Nucleus accumbens (tissue), 56 donors: ENCODE data around the gene SEC24A.
A peak's percentile ranks its signal among the peaks of the same experiment; 100 is the strongest.
"Not testable (repeated sequence)": the region's sequence is repeated elsewhere in the genome, so short reads cannot be mapped to it uniquely, and the experiment has no call there.

Experiments
- DNase-seq, 56 donors: peaks; one replicate each; lab custom pipeline; 2025; lab: John Stamatoyannopoulos, UW

Gene SEC24A

GRCh38 chr5:134649163-134649835 is 714 bp downstream of the SEC24A start:
- DNase-seq, result peak in 6 of 56 donors; percentile 8 to 41 (median 31)

DNA sequence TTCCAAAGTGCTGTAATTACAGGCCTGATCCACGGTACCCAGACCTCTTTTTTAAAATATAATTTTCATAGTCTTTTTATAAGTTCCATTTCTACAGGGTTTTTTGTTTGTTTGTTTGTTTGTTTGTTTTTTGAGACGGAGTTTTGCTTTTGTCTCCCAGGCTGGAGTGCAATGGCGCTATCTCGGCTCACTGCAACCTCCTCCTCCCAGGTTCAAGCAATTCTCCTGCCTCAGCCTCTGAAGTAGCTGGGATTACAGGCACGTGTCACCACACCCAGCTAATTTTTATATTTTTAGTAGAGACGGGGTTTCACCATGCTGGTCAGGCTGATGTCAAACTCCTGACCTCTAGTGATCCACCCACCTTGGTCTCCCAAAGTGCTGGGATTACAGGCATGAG is 2.1 kb downstream of the SEC24A start:
- DNase-seq, result not testable (repeated sequence)

DNA sequence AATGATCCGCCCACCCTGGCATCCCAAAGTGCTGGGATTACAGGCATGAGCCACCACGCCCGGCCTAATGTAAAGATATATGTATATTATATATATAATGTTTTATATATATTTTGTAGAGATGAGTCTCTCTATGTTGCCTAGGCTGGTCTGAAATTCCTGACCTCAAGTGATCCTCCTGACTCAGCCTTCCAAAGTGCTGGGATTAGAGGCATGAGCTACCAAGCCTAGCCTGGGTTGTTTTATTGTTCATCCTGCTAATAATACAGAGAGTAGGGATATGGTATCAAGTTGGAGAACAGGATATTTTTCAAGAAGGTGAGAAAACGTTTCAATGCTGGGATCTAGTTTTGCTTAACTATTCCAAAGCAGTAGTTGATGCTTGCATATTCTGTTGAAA is 2.9 kb downstream of the SEC24A start:
- DNase-seq, result no peak

GRCh38 chr5:134656690-134657089 is 8.1 kb downstream of the SEC24A start:
- no peak for DNase-seq

DNA sequence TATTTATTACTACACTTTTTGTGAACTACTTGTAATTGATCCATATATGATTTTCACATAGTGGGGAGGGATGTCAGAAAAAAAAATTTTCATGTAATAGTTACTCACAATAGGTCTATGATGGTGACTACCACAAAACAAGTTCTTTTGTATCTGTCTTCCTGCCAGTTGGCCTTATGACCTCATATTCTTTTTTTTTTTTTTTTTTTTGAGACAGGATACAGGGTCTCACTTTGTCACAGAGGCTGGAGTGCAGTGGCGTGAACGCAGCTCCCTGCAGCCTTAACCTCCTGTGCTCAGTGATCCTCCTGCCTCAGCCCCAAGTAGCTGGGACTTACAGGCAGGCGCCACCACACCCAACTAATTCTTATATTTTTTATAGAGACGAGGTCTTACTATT is 10.9 kb downstream of the SEC24A start:
- DNase-seq, result no peak

DNA sequence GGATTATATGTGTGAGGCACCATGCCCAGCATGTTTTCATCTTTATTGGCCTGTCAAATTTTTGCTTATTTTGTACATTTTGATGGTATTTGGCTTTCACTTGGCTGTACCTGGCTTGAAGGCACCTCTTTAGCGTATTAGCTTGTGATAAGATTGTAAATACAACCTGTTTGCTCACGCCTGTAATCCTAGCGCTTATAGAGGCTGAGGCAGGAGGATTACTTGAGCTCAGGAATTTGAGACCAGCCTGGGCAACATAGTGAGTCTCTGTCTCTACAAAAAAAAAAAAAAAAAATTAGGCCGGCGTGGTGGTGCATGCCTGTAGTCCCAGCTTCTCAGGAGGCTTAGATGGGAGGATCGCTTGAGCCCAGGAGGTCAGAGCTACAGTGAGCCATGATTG is 11.3 kb downstream of the SEC24A start:
- DNase-seq, result no peak

DNA sequence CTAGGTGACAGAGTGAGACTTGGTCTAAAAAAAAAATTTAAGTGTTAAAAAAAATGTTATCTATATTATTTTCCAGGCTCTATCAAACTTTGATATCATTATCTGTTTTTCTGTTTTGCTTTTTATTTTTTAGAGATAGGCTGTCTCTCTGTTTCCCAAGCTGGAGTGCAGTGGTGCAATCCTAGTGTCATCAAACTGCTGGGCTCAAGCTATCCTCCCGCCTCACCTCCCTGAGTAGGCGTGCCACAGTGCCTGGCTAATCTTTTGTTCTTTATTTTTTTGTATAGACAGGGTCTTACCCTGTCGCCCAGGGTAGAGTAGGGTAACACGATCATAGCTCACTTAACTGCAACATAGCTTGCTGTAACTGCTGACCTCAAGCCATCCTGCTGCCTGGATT is 14.4 kb downstream of the SEC24A start:
- no peak for DNase-seq

DNA sequence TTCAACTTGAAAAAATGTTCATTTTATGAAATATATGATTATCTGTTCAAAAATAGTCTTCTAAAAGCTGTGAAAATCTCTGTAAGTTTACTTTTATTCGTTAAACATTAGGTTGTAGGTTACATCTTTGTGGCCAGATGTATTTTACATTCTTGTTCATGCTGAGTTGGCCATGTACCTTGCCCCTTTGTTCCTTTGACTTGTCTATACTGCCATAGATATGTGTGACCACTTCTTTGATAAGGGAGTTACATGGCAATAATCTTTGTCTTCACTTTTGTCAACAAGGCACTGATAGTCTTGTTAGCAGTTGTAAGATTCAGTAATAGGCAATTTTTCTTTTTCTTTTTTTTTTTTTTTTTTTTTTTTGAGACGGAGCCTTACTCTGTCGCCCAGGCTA is 15.9 kb downstream of the SEC24A start:
- DNase-seq, result no peak

DNA sequence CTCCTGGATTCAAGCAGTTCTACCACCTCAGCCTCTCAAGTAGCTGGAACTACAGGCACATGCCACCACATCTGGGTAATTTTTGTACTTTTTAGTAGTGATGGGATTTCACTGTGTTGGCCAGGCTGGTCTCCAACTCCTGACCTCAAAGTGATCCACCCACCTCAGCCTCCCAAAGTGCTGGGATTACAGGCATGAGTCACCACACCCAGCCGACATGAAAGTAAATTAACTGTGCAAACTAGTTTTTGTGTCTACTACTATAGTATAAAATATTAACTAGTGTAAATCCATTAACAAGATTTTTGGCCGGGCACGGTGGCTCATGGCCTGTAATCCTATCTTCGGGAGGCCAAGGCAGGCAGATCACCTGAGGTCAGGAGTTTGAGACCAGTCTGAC is 25.0 kb downstream of the SEC24A start:
- DNase-seq, result not testable (repeated sequence)

DNA sequence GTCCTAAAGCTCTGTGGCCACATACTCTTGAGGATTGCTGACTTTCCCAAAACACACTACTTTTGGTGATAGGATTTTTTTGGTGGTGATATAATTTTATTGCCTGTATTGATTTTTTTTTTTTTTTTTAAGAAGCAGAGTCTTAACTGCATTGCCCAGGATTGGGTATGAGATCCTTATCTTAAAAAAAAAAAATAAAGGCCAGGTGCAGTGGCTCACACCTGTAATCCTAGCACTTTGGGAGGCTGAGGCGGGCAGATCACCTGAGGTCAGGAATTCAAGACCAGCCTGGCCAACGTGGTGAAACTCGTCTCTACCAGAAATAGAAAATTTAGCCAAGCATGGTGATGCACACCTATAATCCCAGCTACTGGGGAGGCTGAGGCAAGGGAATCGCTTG is 28.8 kb downstream of the SEC24A start:
- not testable (repeated sequence) for DNase-seq

DNA sequence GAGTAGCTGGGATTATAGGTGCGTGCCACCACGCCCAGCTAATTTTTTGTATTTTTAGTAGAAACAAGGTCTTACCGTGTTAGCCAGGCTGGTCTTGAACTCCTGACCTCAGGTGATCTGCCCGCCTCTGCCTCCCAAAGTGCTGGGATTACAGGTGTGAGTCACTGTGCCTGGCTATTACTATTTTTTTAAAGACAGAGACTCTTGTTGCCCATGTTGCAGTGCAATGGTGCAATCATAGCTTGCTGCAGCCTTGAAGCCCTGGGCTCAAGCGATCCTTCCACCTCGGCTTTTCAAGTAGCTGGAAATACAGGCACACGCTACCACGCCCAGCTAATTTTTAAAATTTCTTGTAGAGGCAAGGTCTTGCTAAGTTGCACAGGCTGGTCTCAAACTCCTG is 41.6 kb downstream of the SEC24A start:
- not testable (repeated sequence) for DNase-seq

GRCh38 chr5:134692722-134693121 is 44.1 kb downstream of the SEC24A start:
- no peak for DNase-seq

DNA sequence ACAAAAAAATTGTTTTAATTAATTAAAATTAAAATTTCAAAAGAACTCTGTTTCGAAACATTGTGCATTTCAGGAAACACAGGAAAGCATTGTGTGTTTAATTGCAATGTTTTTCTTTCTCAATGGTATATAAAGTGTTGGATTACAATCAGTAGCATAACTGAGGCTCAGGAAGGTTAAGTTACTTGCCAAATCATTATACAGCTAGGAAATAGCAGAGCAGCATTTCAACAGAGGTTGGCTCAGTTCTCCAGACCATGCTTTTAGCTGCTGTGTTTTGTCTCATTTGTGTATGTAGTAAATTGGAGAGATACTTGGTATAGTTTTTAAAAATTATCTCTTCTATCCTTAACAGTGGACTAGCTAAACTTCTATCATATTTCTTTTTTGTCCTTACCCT is 59.7 kb downstream of the SEC24A start:
- DNase-seq, result no peak

- DNase-seq, result no peak
These were observed 65.5 kb downstream of the SEC24A start for GRCh38 chr5:134714120-134714519.

DNA sequence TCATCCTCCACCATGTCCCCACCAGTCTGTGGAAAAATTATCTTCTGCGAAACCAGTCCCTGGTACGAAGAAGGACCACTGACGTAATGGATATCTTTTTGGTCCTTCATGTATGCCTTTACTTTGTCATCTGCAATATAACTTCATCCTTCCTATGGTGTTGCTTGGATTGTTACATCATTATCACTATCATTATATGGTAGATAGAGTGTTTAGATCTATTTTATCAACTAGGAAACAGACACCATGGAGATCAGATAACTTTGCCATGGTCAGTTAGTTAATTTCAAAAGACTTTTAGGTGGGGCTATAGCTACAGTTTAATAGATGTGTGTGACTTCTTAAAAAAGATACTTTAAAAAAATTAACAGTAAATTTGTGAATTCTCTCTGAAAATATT is 66.0 kb downstream of the SEC24A start:
- no peak for DNase-seq

DNA sequence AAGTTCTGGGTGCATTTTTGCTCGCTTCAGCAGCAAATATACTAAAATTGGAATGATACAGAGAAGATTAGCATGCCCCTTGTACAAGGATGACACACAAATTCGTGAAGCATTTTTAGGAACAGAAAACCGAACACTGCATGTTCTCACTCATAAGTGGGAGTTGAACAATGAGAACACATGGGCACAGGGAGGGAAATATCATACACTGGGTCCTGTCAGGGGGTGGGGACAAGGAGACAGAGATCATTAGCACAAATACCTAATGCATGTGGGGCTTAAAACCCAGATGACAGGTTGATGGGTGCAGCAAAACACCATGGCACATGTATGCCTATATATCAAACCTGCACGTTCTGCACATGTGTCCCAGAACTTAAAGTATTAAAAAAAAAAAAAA is 66.9 kb downstream of the SEC24A start:
- peak in 12 of 56 donors; percentile 1 to 49 (median 12) for DNase-seq

DNA sequence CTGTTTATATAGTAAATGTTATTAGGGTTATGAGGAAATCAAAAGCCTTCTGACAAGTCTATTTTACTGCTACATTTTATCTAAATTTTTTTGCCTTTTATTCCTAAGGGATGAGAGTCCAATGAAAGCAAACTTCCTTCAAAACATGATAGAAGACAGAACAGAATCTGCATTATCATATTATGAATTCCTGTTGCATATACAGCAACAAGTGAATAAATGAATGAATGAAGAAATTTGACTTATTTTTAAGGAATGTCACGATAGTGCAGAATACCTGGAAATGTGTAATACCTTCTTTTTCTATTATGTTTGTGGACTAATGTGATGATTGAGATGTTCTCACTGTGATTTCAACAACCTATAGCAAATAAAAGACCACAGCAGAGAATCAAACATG is 76.3 kb downstream of the SEC24A start:
- no peak for DNase-seq

- DNase-seq, result no peak
These were observed 84.2 kb downstream of the SEC24A start for GRCh38 chr5:134732819-134733218.

DNA sequence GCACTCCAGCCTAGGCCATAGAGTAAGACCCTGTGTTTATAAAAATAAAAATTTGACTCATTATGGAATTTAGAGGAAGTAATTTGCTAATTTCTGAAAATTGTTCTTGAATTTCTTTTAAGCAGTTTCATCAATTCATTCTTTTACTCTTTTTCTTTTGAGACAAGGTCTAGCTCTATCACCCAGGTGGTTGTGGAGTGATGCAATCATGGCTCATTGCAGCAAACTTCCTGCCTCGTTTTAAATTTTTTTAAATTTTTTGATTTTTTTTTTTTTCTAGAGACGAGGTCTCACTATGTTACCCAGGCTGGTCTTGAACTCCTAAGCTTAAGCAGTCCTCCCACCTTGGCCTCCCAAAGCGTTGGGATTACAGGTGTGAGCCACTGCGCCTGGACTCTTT is 86.7 kb downstream of the SEC24A start:
- DNase-seq, result no peak

DNA sequence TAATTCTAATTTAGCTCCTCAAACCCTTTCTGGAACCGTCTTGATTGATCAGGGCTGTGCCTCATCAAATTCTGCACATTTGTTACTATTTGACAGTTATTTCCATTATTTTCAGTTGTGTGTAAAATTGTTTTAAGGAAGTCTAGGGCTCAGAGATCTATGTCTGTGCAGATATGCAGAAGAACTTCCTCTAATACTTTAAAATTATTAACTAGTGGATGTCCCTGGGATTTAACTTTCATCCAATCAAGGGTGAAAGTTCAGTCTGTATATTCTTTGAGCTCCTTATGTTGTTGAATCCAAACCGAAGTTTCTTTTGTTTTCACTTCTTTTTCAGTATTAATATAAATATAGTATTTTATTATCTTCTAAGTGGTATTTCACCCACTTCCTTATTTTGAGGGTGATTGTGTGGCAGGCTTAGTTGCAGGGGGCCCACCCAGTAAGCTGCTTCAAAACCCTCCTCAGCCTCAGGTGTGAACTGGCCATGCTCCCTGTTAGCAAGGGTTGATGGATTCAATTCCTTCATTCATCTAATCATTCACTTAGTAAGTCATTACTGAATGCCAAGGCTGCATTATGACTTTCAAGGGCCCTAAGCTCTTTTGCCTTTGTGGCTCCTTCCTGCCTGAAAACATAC is 87.7 kb downstream of the SEC24A start:
- no peak for DNase-seq

DNA sequence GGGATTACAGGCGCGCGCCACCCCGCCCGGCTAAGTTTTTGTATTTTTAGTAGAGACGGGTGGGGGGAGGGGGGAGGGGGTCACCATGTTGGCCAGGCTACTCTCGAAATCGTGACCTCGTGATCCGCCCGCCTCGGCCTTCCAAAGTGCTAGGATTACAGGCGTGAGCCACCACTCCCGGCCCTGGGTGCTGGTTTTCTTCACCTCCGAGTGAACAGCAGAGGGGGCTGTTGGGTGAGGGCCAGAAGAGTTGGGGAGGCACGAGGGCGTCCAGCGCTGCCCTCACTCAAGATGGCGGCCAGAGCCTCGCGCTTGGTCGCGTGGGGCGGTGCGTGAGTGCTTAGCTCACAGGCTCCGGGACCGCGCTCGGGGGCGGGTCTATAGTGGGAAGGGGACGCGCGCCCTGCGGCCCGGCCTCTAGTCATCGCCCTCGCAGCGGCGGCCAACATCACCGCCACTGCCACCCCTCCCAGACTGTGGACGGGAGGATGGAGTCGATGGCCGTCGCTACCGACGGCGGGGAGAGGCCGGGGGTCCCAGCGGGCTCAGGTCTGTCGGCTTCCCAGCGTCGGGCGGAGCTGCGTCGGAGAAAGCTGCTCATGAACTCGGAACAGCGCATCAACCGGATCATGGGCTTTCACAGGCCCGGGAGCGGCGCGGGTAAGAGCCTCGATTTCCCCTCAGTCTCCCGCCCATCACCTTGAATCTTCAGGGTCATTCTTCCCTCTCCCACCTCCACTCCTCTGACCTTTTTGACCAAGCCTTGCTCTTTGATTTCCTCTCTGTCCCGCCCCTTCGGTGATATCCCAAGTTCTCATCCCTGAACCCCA is 89.8 kb downstream of the SEC24A start, which contains the start of gene CAMLG:
Gene CAMLG, plus strand, starts transcription at position 416 of the 830 bp plus-strand sequence. Its CDS starts 73 bp downstream, at position 489.
- peak; percentile 69 to 98 (median 94) for DNase-seq
